GM18861 (cell line): ENCODE results near the gene MAD1L1.

Experiments used
- ATAC-seq: cut with Tn5 transposase; IDR thresholded peaks from one replicate; pipeline ENCODE4 v1.9.1; 2021; ENCODE audit not compliant: unreplicated experiment

The MAD1L1 gene

GRCh38 chr7:1781369-1781768, 451.4 kb downstream of the MAD1L1 start:
- no peak for ATAC-seq

DNA sequence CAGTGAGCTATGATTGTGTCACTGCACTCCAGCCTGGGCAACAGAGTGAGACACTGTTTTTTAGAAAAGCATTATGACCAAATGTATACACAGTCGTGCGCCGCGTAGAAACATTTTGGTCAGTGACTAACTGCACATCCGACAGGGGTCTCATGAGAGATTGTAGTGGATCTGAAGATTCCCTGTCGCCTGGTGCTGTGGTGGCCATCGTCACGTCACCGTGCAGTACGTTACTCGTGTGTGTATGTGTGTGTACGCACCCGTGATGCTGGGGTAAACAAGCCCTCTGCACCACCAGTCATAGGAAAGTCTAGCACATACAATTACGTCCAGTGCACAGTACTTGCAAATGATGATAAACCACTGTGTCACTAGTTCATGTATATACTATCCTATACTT, 453.3 kb downstream of the MAD1L1 start:
- ATAC-seq, result no peak

GRCh38 chr7:1777122-1777521, 455.6 kb downstream of the MAD1L1 start:
- ATAC-seq, result no peak

GRCh38 chr7:1775389-1775788, 457.4 kb downstream of the MAD1L1 start:
- no peak for ATAC-seq

DNA sequence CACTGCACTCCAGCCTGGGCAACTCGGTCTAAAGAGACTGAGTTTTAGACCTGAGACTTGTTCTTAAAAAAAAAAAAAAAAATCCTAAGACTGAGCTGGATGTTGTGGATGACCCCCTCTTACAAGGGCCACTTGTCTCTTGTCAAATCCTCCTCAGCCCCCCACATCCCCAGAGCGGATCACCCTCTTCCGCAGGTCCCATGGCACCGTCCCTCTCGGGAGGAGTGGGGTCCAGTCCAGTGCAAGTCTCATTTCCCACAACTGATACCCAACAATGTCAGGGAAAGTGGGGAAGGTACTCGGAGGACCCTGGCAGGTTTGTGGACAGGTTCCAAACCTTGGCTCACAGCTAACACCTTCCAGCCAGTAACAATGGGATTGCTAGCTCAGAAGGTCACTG, 462.4 kb downstream of the MAD1L1 start:
- no peak for ATAC-seq

DNA sequence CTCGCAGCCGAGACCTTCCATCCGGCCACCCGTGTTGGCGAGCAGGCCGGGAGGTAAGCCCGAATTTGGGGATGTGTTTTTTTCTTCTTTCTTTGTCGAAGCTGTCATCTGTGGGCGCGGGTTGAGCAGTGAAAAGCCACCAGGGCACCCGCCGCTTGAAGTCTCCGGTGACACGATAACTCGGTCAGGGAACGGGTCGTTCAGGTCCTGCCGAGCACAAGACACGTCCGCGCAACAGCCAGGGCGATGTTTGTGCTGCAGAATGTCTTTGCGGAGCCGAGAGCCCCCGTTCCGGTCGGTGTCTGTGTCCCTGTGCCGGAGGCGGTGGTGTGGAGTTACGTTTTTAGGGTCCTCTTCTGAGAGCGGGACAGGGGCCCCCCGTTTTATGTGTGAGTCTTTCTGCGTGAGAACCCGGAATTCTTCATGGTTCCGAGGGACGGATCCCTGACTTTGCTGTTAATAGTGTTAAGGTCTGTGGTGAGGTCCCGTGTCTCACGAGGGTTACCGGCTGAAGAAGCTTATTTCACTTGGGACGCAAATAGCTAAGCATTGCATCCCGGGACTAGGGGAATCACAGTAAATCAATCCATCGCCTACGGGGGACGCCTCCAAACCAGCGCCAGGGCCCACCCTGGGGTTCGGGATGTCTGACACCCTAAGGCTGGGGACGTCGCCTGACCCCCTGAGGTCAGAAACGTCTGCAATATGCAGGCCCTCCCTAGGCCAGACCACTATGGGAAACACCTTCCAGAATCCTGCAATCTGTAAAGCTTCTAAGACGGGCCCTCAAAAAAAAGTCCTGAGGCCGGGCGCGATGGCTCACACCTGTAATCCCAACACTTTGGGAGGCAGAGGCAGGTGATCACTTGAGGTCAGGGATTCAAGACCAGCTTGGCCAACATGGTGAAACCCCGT, 463.2 kb downstream of the MAD1L1 start:
- ATAC-seq, result no peak

- ATAC-seq, result no peak
Measured at GRCh38 chr7:1768832-1769231, 463.9 kb downstream of the MAD1L1 start.

DNA sequence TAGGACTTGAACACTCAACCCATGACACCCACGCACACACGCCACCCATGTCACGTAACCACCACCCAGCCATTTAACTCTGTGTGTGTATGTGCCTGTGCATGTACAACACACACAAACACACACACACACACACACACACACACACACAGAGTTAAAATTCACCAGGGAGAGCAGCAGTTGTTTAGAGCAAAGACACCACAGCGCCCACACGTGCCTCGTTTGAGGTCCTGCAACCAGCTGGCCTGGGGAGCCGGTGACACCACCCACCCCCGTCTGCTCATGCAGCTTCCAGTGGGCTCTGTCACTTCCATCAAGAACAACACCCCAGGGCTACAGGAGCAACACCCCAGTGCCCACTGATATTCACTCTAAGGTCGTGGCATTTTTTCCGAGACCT, 465.2 kb downstream of the MAD1L1 start:
- no peak for ATAC-seq
